ENCODE data around the gene DAD1. TPM values are rescaled to one million over a fixed set of nuclear protein-coding genes. Genes with fewer than 3 reads are reported as not detected.

The DAD1 gene
- total and polyA plus RNA-seq, 4 experiments from 2014 or later = 110 to 735 (median 363) TPM

GRCh38 chr14:22553445-22553844, 35.6 kb downstream of the DAD1 start:
- Mint-ChIP-seq H3K4me3 (peak overlapping the region; percentile 26 to 91 (median 76)), H3K27ac (peak overlapping the region; percentile 97 to 100 (median 100)), H3K4me1 (peaks cover 80 to 97% (median 88%) of the 10 kb centered on the region in 4 donors), H3K36me3 (peaks cover 44 to 66% of the 10 kb centered on the region in 2 donors), H3K27me3 (peaks cover 2 to 4% of the 10 kb centered on the region in 2 donors), H3K9me3 (peaks cover 0 to 6% (median 1%) of the 10 kb centered on the region in 8 donors)
- no peak overlapping the region for H3K4me3 ChIP-seq (ENCODE audit: low read length in 2 of 2)
- intact Hi-C loops (cut with micrococcal nuclease) = no loop called here
- DNase-seq = peak in 2 of 5 donors; percentile 27 to 52
- peaks cover 96% of the 10 kb centered on the region for H3K4me1 ChIP-seq (ENCODE audit: insufficient read depth, low read length)
- no peaks in the 10 kb centered on the region for H3K9me3 ChIP-seq (ENCODE audit: control insufficient read depth in 1 of 2, low read length in 2 of 2)
- peaks cover 42% of the 10 kb centered on the region for H3K36me3 ChIP-seq (ENCODE audit: insufficient read depth, low read length)
- H3K27ac ChIP-seq (ENCODE audit: low read depth, low read length) = peak overlapping the region; percentile 97
- no peaks in the 10 kb centered on the region for H3K27me3 ChIP-seq (ENCODE audit: insufficient read depth, low read length)
- ChIA-PET POLR2A (ENCODE audit: partially characterized antibody) (interaction anchor here (0.7 to 19.8 kb wide), 19 partner anchors 7 to 805 kb away, joined by 3 to 1762 read pairs (median 4); partner anchors contain the start of gene DAD1), CTCF (ENCODE audit: partially characterized antibody) (interaction anchor here (0.8 to 6.2 kb wide), 14 partner anchors 14 to 830 kb away, joined by 3 to 81 read pairs (median 4); no protein-coding TSS in a partner anchor)

- peaks cover 48% of the 10 kb centered on the region for H3K36me3 ChIP-seq (ENCODE audit: insufficient read depth, low read length)
- CTCF ChIA-PET (ENCODE audit: partially characterized antibody) = interaction anchor here (0.8 to 6.2 kb wide), 18 partner anchors 9 to 829 kb away, joined by 3 to 81 read pairs (median 4); no protein-coding TSS in a partner anchor
These were observed 36.3 kb downstream of the DAD1 start for GRCh38 chr14:22552827-22553076.

GRCh38 chr14:22552001-22552826, 36.8 kb downstream of the DAD1 start:
- Mint-ChIP-seq H3K27ac (peak overlapping the region; percentile 97 to 100 (median 100)), H3K27me3 (peaks cover 2 to 4% of the 10 kb centered on the region in 2 donors), H3K4me3 (peak overlapping the region; percentile 64 to 91 (median 78)), H3K9me3 (peaks cover 0 to 6% (median 1%) of the 10 kb centered on the region in 8 donors), H3K4me1 (peaks cover 82 to 97% (median 89%) of the 10 kb centered on the region in 4 donors), H3K36me3 (peaks cover 57 to 78% of the 10 kb centered on the region in 2 donors)
- no peaks in the 10 kb centered on the region for H3K9me3 ChIP-seq (ENCODE audit: control insufficient read depth in 1 of 2, low read length in 2 of 2)
- H3K36me3 ChIP-seq (ENCODE audit: insufficient read depth, low read length) = peaks cover 53% of the 10 kb centered on the region
- DNase-seq = peak in 2 of 5 donors; percentile 33 to 36
- ChIA-PET POLR2A (ENCODE audit: partially characterized antibody) (interaction anchor here (0.6 to 18.6 kb wide), 28 partner anchors 14 to 909 kb away, joined by 3 to 1762 read pairs (median 4); partner anchors contain the start of genes DAD1 and RBM23), CTCF (ENCODE audit: partially characterized antibody) (interaction anchor here (0.7 to 6.2 kb wide), 18 partner anchors 9 to 829 kb away, joined by 3 to 81 read pairs (median 6); no protein-coding TSS in a partner anchor)
- peak overlapping the region; percentile 7 to 27 for H3K4me3 ChIP-seq (ENCODE audit: low read length in 2 of 2)
- intact Hi-C loops (cut with micrococcal nuclease) = no loop called here
- H3K27ac ChIP-seq (ENCODE audit: low read depth, low read length) = peak overlapping the region; percentile 97
- H3K27me3 ChIP-seq (ENCODE audit: insufficient read depth, low read length) = no peaks in the 10 kb centered on the region
- peaks cover 96% of the 10 kb centered on the region for H3K4me1 ChIP-seq (ENCODE audit: insufficient read depth, low read length)

More at GRCh38 chr14:22552827-22553076, 36.3 kb downstream of the DAD1 start:
- H3K27ac Mint-ChIP-seq = peak overlapping the region; percentile 97 to 100 (median 100)
- H3K4me1 ChIP-seq (ENCODE audit: insufficient read depth, low read length) = peaks cover 96% of the 10 kb centered on the region
- intact Hi-C loops (cut with micrococcal nuclease) = no loop called here
- H3K36me3 Mint-ChIP-seq = peaks cover 51 to 72% of the 10 kb centered on the region in 2 donors
- peak overlapping the region; percentile 97 for H3K27ac ChIP-seq (ENCODE audit: low read depth, low read length)
- DNase-seq = peak in 1 of 5 donors; percentile 33
- no peak overlapping the region for H3K4me3 ChIP-seq (ENCODE audit: low read length in 2 of 2)
- no peaks in the 10 kb centered on the region for H3K9me3 ChIP-seq (ENCODE audit: control insufficient read depth in 1 of 2, low read length in 2 of 2)
- no peaks in the 10 kb centered on the region for H3K27me3 ChIP-seq (ENCODE audit: insufficient read depth, low read length)
- H3K27me3 Mint-ChIP-seq = peaks cover 2 to 4% of the 10 kb centered on the region in 2 donors
- POLR2A ChIA-PET (ENCODE audit: partially characterized antibody) = interaction anchor here (0.6 to 19.8 kb wide), 29 partner anchors 14 to 910 kb away, joined by 3 to 1762 read pairs (median 4); partner anchors contain the start of gene DAD1
- peak overlapping the region in 7 of 8 donors; percentile 56 to 91 (median 77) for H3K4me3 Mint-ChIP-seq
- peaks cover 0 to 6% (median 1%) of the 10 kb centered on the region in 8 donors for H3K9me3 Mint-ChIP-seq
- H3K4me1 Mint-ChIP-seq = peaks cover 81 to 97% (median 89%) of the 10 kb centered on the region in 4 donors

GRCh38 chr14:22551605-22551997, 37.4 kb downstream of the DAD1 start:
- ChIA-PET CTCF (ENCODE audit: partially characterized antibody) (interaction anchor here (1.3 to 6.2 kb wide), 11 partner anchors 10 to 828 kb away, joined by 3 to 81 read pairs (median 11); no protein-coding TSS in a partner anchor), POLR2A (ENCODE audit: partially characterized antibody) (interaction anchor here (0.7 to 18.6 kb wide), 20 partner anchors 15 to 909 kb away, joined by 3 to 1762 read pairs (median 6); partner anchors contain the start of genes DAD1 and RBM23)
- peak in 2 of 5 donors; percentile 28 to 53 for DNase-seq
- Mint-ChIP-seq H3K27me3 (peaks cover 2 to 4% of the 10 kb centered on the region in 2 donors), H3K9me3 (peaks cover 0 to 6% (median 1%) of the 10 kb centered on the region in 8 donors), H3K4me3 (peak overlapping the region; percentile 64 to 91 (median 78)), H3K27ac (peak overlapping the region; percentile 97 to 100 (median 100)), H3K4me1 (peaks cover 86 to 97% (median 92%) of the 10 kb centered on the region in 4 donors), H3K36me3 (peaks cover 63 to 79% of the 10 kb centered on the region in 2 donors)
- Histone ChIP-seq H3K36me3 (ENCODE audit: insufficient read depth, low read length) (peaks cover 59% of the 10 kb centered on the region), H3K4me1 (ENCODE audit: insufficient read depth, low read length) (peaks cover 96% of the 10 kb centered on the region), H3K4me3 (ENCODE audit: low read length in 2 of 2) (no peak overlapping the region), H3K27ac (ENCODE audit: low read depth, low read length) (peak overlapping the region; percentile 97), H3K9me3 (ENCODE audit: control insufficient read depth in 1 of 2, low read length in 2 of 2) (no peaks in the 10 kb centered on the region), H3K27me3 (ENCODE audit: insufficient read depth, low read length) (no peaks in the 10 kb centered on the region)
- intact Hi-C loops (cut with micrococcal nuclease) = loop anchor here (2.0 kb wide), 1 partner anchor 15 kb away; no protein-coding TSS in a partner anchor

GRCh38 chr14:22549981-22550673, 38.9 kb downstream of the DAD1 start:
- Mint-ChIP-seq H3K4me3 (peak overlapping the region; percentile 64 to 91 (median 78)), H3K36me3 (peaks cover 78 to 84% of the 10 kb centered on the region in 2 donors), H3K27me3 (no peaks in the 10 kb centered on the region), H3K27ac (peak overlapping the region; percentile 97 to 100 (median 100)), H3K4me1 (peaks cover 87 to 97% (median 93%) of the 10 kb centered on the region in 4 donors), H3K9me3 (peaks cover 0 to 2% (median 0%) of the 10 kb centered on the region in 8 donors)
- H3K4me1 ChIP-seq (ENCODE audit: insufficient read depth, low read length) = peaks cover 99% of the 10 kb centered on the region
- H3K27ac ChIP-seq (ENCODE audit: low read depth, low read length) = peak overlapping the region; percentile 97
- ChIA-PET CTCF (ENCODE audit: partially characterized antibody) (interaction anchor here (1.0 to 6.2 kb wide), 16 partner anchors 8 to 698 kb away, joined by 3 to 81 read pairs (median 7); no protein-coding TSS in a partner anchor), POLR2A (ENCODE audit: partially characterized antibody) (interaction anchor here (0.7 to 18.6 kb wide), 22 partner anchors 16 to 709 kb away, joined by 3 to 1762 read pairs (median 5); partner anchors contain the start of genes ABHD4 and DAD1)
- peak; percentile 58 to 96 (median 63) for DNase-seq
- H3K36me3 ChIP-seq (ENCODE audit: insufficient read depth, low read length) = peaks cover 72% of the 10 kb centered on the region
- H3K4me3 ChIP-seq (ENCODE audit: low read length in 2 of 2) = peak overlapping the region; percentile 3 to 7
- H3K27me3 ChIP-seq (ENCODE audit: insufficient read depth, low read length) = no peaks in the 10 kb centered on the region
- H3K9me3 ChIP-seq (ENCODE audit: control insufficient read depth in 1 of 2, low read length in 2 of 2) = no peaks in the 10 kb centered on the region
- intact Hi-C loops (cut with micrococcal nuclease) = loop anchor here (1.0 to 2.0 kb wide), 2 partner anchors 9 to 13 kb away; no protein-coding TSS in a partner anchor

- intact Hi-C loops (cut with micrococcal nuclease) = no loop called here
- Histone ChIP-seq H3K4me1 (ENCODE audit: insufficient read depth, low read length) (peaks cover 99% of the 10 kb centered on the region), H3K27me3 (ENCODE audit: insufficient read depth, low read length) (no peaks in the 10 kb centered on the region), H3K27ac (ENCODE audit: low read depth, low read length) (peak overlapping the region; percentile 97), H3K4me3 (ENCODE audit: low read length in 2 of 2) (peak overlapping the region in 1 of 2 donors; percentile 7), H3K36me3 (ENCODE audit: insufficient read depth, low read length) (peaks cover 79% of the 10 kb centered on the region), H3K9me3 (ENCODE audit: control insufficient read depth in 1 of 2, low read length in 2 of 2) (no peaks in the 10 kb centered on the region)
- Mint-ChIP-seq H3K9me3 (peaks cover 0 to 2% (median 0%) of the 10 kb centered on the region in 8 donors), H3K36me3 (peaks cover 84 to 91% of the 10 kb centered on the region in 2 donors), H3K27me3 (no peaks in the 10 kb centered on the region), H3K4me1 (peaks cover 87 to 97% (median 93%) of the 10 kb centered on the region in 4 donors), H3K27ac (peak overlapping the region; percentile 97 to 100 (median 100)), H3K4me3 (peak overlapping the region; percentile 64 to 91 (median 78))
- DNase-seq = peak in 1 of 5 donors; percentile 59
- CTCF ChIA-PET (ENCODE audit: partially characterized antibody) = interaction anchor here (1.1 to 6.2 kb wide), 14 partner anchors 9 to 909 kb away, joined by 3 to 81 read pairs (median 6); no protein-coding TSS in a partner anchor
- POLR2A ChIA-PET (ENCODE audit: partially characterized antibody) = interaction anchor here (0.5 to 18.6 kb wide), 16 partner anchors 16 to 708 kb away, joined by 3 to 1762 read pairs (median 7); partner anchors contain the start of genes ABHD4 and DAD1
These were observed 39.6 kb downstream of the DAD1 start for GRCh38 chr14:22549324-22549962.
